ENCODE data around the gene CHRNA4.
"Not testable (repeated sequence)": the region's sequence is repeated elsewhere in the genome, so short reads cannot be mapped to it uniquely, and the experiment has no call there.

CHRNA4 gene

GRCh38 chr20:63307538-63308217 lies 53.5 kb downstream of the CHRNA4 start:
- no peak for FAIRE-seq

- no peak for FAIRE-seq
These were observed 54.2 kb downstream of the CHRNA4 start for GRCh38 chr20:63306673-63307537.

GRCh38 chr20:63305933-63306672 lies 55.0 kb downstream of the CHRNA4 start:
- FAIRE-seq, result not testable (repeated sequence)

- no peak for FAIRE-seq
These were observed 55.8 kb downstream of the CHRNA4 start for GRCh38 chr20:63305393-63305792.

- no peak for FAIRE-seq
These were observed 58.0 kb downstream of the CHRNA4 start for GRCh38 chr20:63303095-63303666.

GRCh38 chr20:63301671-63302070 lies 59.5 kb downstream of the CHRNA4 start:
- FAIRE-seq, result no peak

- no peak for FAIRE-seq
These were observed 62.3 kb downstream of the CHRNA4 start for GRCh38 chr20:63298731-63299312.

GRCh38 chr20:63297796-63298572 lies 63.2 kb downstream of the CHRNA4 start:
- no peak for FAIRE-seq

- no peak for FAIRE-seq
These were observed 63.8 kb downstream of the CHRNA4 start for GRCh38 chr20:63297371-63297781.

- no peak for FAIRE-seq
These were observed 64.4 kb downstream of the CHRNA4 start for GRCh38 chr20:63296531-63297299.

- FAIRE-seq, result no peak
These were observed 65.3 kb downstream of the CHRNA4 start for GRCh38 chr20:63295846-63296245.

- FAIRE-seq, result no peak
These were observed 65.7 kb downstream of the CHRNA4 start for GRCh38 chr20:63295422-63295821.

GRCh38 chr20:63295018-63295417 lies 66.1 kb downstream of the CHRNA4 start:
- FAIRE-seq, result no peak

GRCh38 chr20:63294536-63294900 lies 66.6 kb downstream of the CHRNA4 start:
- FAIRE-seq, result no peak

- FAIRE-seq, result no peak
These were observed 67.1 kb downstream of the CHRNA4 start for GRCh38 chr20:63293871-63294535.

- no peak for FAIRE-seq
These were observed 67.7 kb downstream of the CHRNA4 start for GRCh38 chr20:63293456-63293855.
